Lower leg skin (tissue), 4 donors: ENCODE data around the gene RBM47. TPM values are rescaled to one million over a fixed set of nuclear protein-coding genes. Genes with fewer than 3 reads are reported as not detected.

Experiments
- DNase-seq, 2 donors: peaks; one replicate each; pipeline ENCODE4 v3.0.0-alpha.2; 2019; ENCODE audit warnings: low spot score in 2 of 2
- H3K4me3 ChIP-seq: fragments of 200-600 bp; sonication (generic); 2 replicates; pipeline ENCODE4 v1.5.1; 2017; ENCODE audit warnings: mild to moderate bottlenecking, low read depth; ENCODE audit not compliant: poor library complexity, severe bottlenecking
- CTCF ChIP-seq, 3 donors: fragments of 450-650 bp; IDR thresholded peaks; one replicate each; pipeline ENCODE4 v1.5.1; 2016; ENCODE audit warnings: antibody characterized with exemption in 3 of 3, mild to moderate bottlenecking in 3 of 3, moderate library complexity in 2 of 3
- POLR2A ChIP-seq, 2 donors: fragments of 450-650 bp; IDR thresholded peaks; one replicate each; pipeline ENCODE4 v1.6.1; 2016 to 2017; ENCODE audit warnings: antibody characterized with exemption in 2 of 2, mild to moderate bottlenecking in 1 of 2, moderate library complexity in 1 of 2
- WGBS, 2 donors: methylation state at CpG; one replicate each; pipeline ENCODE4 v1.1.5; 2018; 5-methylcytosine and 5-hydroxymethylcytosine counted together
- intact Hi-C: fragments of 100-400 bp; cut with DNase I; formaldehyde crosslinking; loops from one replicate; pipeline ENCODE4 v1.15.0; 2023; ENCODE audit warnings: low total_unique reads
- total RNA-seq, 4 donors: library from RNA; depleted of rRNA; stranded (reverse); fragments of >200 nt; gene quantifications; one replicate each; pipeline ENCODE4 v1.1.0, GENCODE V29; 2016

The RBM47 gene
- total RNA-seq, 4 donors from 2014 or later = 38.4 to 73.8 (median 46.9) TPM

GRCh38 chr4:40423735-40424134, 205.9 kb downstream of the RBM47 start:
- WGBS, 2 donors = 83 to 89% methylated on average over 3 of the region's 3 CpGs
- no peak overlapping the region for H3K4me3 ChIP-seq
- no peak for DNase-seq
- no peak for TF ChIP-seq POLR2A (IDR thresholded peaks at IDR 0.05)
- no peak for TF ChIP-seq CTCF (IDR thresholded peaks at IDR 0.05)
- intact Hi-C loops = no loop called here

DNA sequence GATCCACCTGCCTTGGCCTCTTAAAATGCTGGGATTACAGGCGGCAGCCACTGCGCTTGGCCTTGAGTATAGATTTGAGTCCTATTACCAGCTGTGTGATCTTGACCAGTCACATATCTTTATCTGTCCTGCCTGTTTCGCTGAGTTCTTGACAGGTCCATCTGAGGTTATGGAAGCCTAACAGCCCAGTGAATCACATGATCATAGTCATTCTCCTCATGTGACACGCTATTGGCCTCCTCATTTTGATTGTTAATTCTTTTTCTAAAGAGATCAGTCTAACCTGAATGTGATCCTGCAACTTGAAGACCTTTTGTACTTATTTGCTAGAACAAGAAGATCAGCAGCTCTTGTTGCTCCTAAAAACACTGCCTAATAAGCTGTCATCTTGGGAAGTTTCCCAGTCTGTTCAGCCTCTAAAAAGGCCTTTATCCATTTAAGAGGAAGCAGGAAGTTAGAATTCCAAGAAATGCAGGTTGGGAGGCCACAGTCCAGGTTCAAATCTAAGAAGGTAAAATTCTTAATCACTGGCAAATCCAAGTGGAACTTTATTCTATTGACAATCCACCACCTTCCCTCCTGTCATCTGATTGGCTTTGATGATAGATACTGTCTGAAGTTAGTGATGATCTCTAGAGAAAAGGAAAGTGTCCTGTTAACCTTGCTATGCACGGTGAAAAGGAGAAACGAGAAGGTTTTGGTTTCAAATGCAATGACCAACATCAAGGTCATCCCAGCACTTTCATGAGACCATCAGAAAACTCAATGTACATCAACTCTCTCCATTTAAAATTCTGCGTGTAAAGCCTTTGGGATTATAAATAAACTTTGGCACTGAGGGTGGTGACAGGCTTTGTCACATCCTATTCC, 207.6 kb downstream of the RBM47 start:
- no peak for DNase-seq
- H3K4me3 ChIP-seq = no peak overlapping the region
- no peak for TF ChIP-seq POLR2A (IDR thresholded peaks at IDR 0.05)
- TF ChIP-seq CTCF (IDR thresholded peaks at IDR 0.05) = no peak
- intact Hi-C loops = no loop called here
- WGBS, 2 donors = 92 to 95% methylated on average over 7 of the region's 7 CpGs

- no peak overlapping the region for H3K4me3 ChIP-seq
- DNase-seq = no peak
- TF ChIP-seq CTCF (IDR thresholded peaks at IDR 0.05) (no peak), POLR2A (IDR thresholded peaks at IDR 0.05) (no peak)
- 58 to 77% methylated on average over 6 of the region's 6 CpGs for WGBS, 2 donors
- intact Hi-C loops = no loop called here
Observed at GRCh38 chr4:40419231-40419912, 210.3 kb downstream of the RBM47 start.

GRCh38 chr4:40418430-40419230, 211.0 kb downstream of the RBM47 start:
- H3K4me3 ChIP-seq = no peak overlapping the region
- no peak for TF ChIP-seq POLR2A (IDR thresholded peaks at IDR 0.05)
- TF ChIP-seq CTCF (IDR thresholded peaks at IDR 0.05) = no peak
- no peak for DNase-seq
- WGBS, 2 donors = 74 to 76% methylated on average over 6 of the region's 6 CpGs
- intact Hi-C loops = no loop called here

GRCh38 chr4:40417941-40418340, 211.7 kb downstream of the RBM47 start:
- no peak for DNase-seq
- no peak overlapping the region for H3K4me3 ChIP-seq
- 93 to 94% methylated on average over 5 of the region's 5 CpGs for WGBS, 2 donors
- no peak for TF ChIP-seq POLR2A (IDR thresholded peaks at IDR 0.05)
- no peak for TF ChIP-seq CTCF (IDR thresholded peaks at IDR 0.05)
- intact Hi-C loops = no loop called here
